22Rv1 (cell line): ENCODE data around the gene NRXN2.

ENCODE experiments used
- CTCF ChIP-seq: fragments of 450-650 bp; IDR thresholded peaks from 2 replicates; pipeline ENCODE4 v1.5.1; 2017; ENCODE audit warnings: mild to moderate bottlenecking
- ZFX ChIP-seq: fragments of 450-650 bp; IDR thresholded peaks from 2 replicates; pipeline ENCODE4 v1.6.1; 2017; ENCODE audit warnings: antibody characterized with exemption, borderline replicate concordance

- TF ChIP-seq CTCF (no peak), ZFX (no peak)
Measured at GRCh38 chr11:64747961-64748665, 25.1 kb upstream of the NRXN2 start.
